HCT116 (cell line): ENCODE data around the gene ADCK1.

Experiments used
- CTCF ChIP-seq, 3 experiments: fragments of 200-600 bp in 1 of 3; sonication (generic) in 1 of 3; IDR thresholded peaks in 2 of 3; conservative IDR thresholded peaks in 1 of 3; 2 replicates each; pipeline ENCODE4 v1.5.1; 2012 to 2017; ENCODE audit warnings: low read depth in 2 of 3, low read length in 2 of 3, antibody characterized with exemption in 1 of 3, borderline replicate concordance in 1 of 3, control low read depth in 1 of 3, mild to moderate bottlenecking in 1 of 3, mixed read lengths in 1 of 3, mixed run types in 1 of 3, moderate library complexity in 1 of 3; ENCODE audit not compliant: insufficient read depth in 1 of 3
- EZH2 ChIP-seq: fragments of 200-600 bp; sonication (generic); IDR thresholded peaks from 2 replicates; pipeline ENCODE4 v1.6.1; 2017; ENCODE audit warnings: antibody characterized with exemption, mixed run types
- JUND ChIP-seq: IDR thresholded peaks from 2 replicates; pipeline ENCODE4 v1.6.1; 2012
- POLR2AphosphoS5 ChIP-seq: IDR thresholded peaks from 2 replicates; pipeline ENCODE4 v1.6.1; 2011; ENCODE audit warnings: mild to moderate bottlenecking, low read depth, low read length, moderate library complexity
- SP1 ChIP-seq: IDR thresholded peaks from 2 replicates; pipeline ENCODE4 v1.6.1; 2012; ENCODE audit warnings: low read depth
- YY1 ChIP-seq: IDR thresholded peaks from 2 replicates; pipeline ENCODE4 v1.6.1; 2011; ENCODE audit warnings: low read length, low read depth, moderate library complexity, mild to moderate bottlenecking; ENCODE audit not compliant: insufficient replicate concordance; ENCODE audit errors: extremely low read depth

- peak; percentile 95 for TF ChIP-seq YY1
- no peak for TF ChIP-seq CTCF (IDR thresholded peaks at IDR 0.05 in 2 of 3, conservative IDR thresholded peaks at IDR 0.05 in 1 of 3; ENCODE audit: borderline replicate concordance in 1 of 3, insufficient read depth in 1 of 3, low read depth in 2 of 3, low read length in 2 of 3)
- TF ChIP-seq SP1: no peak
- TF ChIP-seq POLR2AphosphoS5: peak; percentile 79
- no peak for TF ChIP-seq EZH2
- TF ChIP-seq JUND: no peak
These were observed 39.3 kb upstream of the ADCK1 start, which contains the start of gene SNW1 for GRCh38 chr14:77760381-77761204.
